Measurements from ENCODE around the gene MGAT3.

DNA sequence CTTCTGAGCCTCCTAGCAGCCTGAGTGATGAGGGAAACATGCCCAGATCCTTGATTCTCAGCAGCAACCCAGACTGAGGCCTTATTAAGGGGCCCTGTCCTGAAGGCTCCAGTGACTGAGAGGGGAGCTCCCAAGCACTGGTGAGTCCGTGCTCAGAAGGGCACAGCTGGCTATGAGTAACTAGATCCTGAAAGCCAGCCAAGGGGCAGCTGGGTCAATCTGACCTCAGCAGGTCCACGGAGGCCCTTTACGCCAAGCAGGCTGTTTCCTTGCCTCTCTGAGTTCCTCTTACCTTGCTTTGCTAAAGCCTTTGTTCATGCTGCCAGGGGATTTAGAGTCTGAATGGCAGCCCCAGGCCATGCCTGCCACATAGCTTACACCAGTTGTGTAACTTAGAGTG is 26.0 kb downstream of the MGAT3 start:
- TF ChIP-seq, protein P1, sequence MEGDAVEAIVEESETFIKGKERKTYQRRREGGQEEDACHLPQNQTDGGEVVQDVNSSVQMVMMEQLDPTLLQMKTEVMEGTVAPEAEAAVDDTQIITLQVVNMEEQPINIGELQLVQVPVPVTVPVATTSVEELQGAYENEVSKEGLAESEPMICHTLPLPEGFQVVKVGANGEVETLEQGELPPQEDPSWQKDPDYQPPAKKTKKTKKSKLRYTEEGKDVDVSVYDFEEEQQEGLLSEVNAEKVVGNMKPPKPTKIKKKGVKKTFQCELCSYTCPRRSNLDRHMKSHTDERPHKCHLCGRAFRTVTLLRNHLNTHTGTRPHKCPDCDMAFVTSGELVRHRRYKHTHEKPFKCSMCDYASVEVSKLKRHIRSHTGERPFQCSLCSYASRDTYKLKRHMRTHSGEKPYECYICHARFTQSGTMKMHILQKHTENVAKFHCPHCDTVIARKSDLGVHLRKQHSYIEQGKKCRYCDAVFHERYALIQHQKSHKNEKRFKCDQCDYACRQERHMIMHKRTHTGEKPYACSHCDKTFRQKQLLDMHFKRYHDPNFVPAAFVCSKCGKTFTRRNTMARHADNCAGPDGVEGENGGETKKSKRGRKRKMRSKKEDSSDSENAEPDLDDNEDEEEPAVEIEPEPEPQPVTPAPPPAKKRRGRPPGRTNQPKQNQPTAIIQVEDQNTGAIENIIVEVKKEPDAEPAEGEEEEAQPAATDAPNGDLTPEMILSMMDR (IDR thresholded peaks at IDR 0.05), result no peak
- TF ChIP-seq POLR2AphosphoS5 (IDR thresholded peaks at IDR 0.05) (no peak), POLR2A (IDR thresholded peaks at IDR 0.05) (no peak)
